Spleen (tissue), 7 donors: ENCODE results near the gene GSTT4.
"Not testable (repeated sequence)": the region's sequence is repeated elsewhere in the genome, so short reads cannot be mapped to it uniquely, and the experiment has no call there.

Source experiments
- CTCF ChIP-seq, 11 experiments: fragments of 200-600 bp in 7 of 11; fragments of 450-650 bp in 4 of 11; sonication (generic) in 4 of 11; IDR thresholded peaks in 8 of 11; conservative IDR thresholded peaks in 3 of 11; 1 replicate in 7 of 11; 2 replicates in 4 of 11; pipeline versions ENCODE4 v1.4.0 to v1.8.0; 2016 to 2021; ENCODE audit warnings: antibody characterized with exemption in 11 of 11, inconsistent platforms in 4 of 11, mild to moderate bottlenecking in 1 of 11
- POLR2AphosphoS5 ChIP-seq, 3 donors: sonication (generic); formaldehyde crosslinking; IDR thresholded peaks; one replicate each; pipeline ENCODE4 v1.5.1; 2017; ENCODE audit warnings: antibody characterized with exemption in 3 of 3
- donor health status: DM: no; HTN: no; CAD: no; lungs with moderate emphysema.
- donor health status: DM: no; HTN: no; CAD: no.
- donor health status: DM: no; HTN: no; CAD: no.

DNA sequence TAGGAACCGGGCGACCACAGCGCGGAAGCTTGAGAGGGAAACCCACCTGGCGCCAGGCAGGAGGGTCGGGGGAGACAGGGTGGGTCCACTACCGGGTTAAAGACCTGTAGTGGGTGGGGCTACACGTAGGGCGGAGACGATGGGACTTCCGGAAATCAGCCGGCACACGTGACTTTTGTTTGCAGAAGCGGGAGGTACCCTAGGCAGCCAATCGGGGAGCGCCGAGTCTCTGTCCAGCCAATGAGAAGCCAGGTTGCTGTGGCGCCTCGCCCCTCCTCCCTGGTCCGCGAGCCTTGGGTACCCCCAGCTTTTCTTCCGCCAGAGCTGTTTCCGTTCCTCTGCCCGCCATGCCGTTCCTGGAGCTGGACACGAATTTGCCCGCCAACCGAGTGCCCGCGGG is 38.7 kb downstream of the GSTT4 start, which contains the start of gene DDTL:
- not testable (repeated sequence) for TF ChIP-seq CTCF (IDR thresholded peaks at IDR 0.05 in 8 of 11, conservative IDR thresholded peaks at IDR 0.05 in 3 of 11); POLR2AphosphoS5 (IDR thresholded peaks at IDR 0.05)
